ENCODE measurements around the gene NLRC3. TPM values are rescaled to one million over a fixed set of nuclear protein-coding genes. Genes with fewer than 3 reads are reported as not detected.

NLRC3 gene
- total RNA-seq, 1 experiment from 2014 or later = 0.26 TPM

- TF ChIP-seq AFF4 (CRISPR knock-in tag; IDR thresholded peaks at IDR 0.05; ENCODE audit: borderline replicate concordance) (no peak), IRF2 (CRISPR knock-in tag; IDR thresholded peaks at IDR 0.05; ENCODE audit: borderline replicate concordance, low read depth) (no peak), EMX1 (CRISPR knock-in tag; IDR thresholded peaks at IDR 0.05) (no peak), ZMAT4 (CRISPR knock-in tag; IDR thresholded peaks at IDR 0.05) (no peak), JAZF1 (CRISPR knock-in tag; IDR thresholded peaks at IDR 0.05) (no peak), ZSCAN18 (CRISPR knock-in tag; IDR thresholded peaks at IDR 0.05) (no peak)
These were observed 57.6 kb downstream of the NLRC3 start (continued) for GRCh38 chr16:3519581-3519980.

GRCh38 chr16:3518986-3519348 is 58.2 kb downstream of the NLRC3 start:
- H3K4me1 Mint-ChIP-seq = peaks cover 2% of the 10 kb centered on the region; the same call in 1 of the 2 replicates
- CTCF ChIA-PET = no interaction called here
- H3K27me3 Mint-ChIP-seq (ENCODE audit: low read depth) = no peaks in the 10 kb centered on the region
- no peak overlapping the region for H3K27ac Mint-ChIP-seq
- H3K9me3 Mint-ChIP-seq = no peaks in the 10 kb centered on the region
- H3K36me3 Mint-ChIP-seq = peaks cover 28% of the 10 kb centered on the region
- POLR2A ChIA-PET = no interaction called here
- TF ChIP-seq, protein P1, sequence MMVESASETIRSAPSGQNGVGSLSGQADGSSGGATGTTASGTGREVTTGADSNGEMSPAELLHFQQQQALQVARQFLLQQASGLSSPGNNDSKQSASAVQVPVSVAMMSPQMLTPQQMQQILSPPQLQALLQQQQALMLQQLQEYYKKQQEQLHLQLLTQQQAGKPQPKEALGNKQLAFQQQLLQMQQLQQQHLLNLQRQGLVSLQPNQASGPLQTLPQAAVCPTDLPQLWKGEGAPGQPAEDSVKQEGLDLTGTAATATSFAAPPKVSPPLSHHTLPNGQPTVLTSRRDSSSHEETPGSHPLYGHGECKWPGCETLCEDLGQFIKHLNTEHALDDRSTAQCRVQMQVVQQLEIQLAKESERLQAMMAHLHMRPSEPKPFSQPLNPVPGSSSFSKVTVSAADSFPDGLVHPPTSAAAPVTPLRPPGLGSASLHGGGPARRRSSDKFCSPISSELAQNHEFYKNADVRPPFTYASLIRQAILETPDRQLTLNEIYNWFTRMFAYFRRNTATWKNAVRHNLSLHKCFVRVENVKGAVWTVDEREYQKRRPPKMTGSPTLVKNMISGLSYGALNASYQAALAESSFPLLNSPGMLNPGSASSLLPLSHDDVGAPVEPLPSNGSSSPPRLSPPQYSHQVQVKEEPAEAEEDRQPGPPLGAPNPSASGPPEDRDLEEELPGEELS (CRISPR knock-in tag; IDR thresholded peaks at IDR 0.05) = no peak
- TF ChIP-seq, protein P2, sequence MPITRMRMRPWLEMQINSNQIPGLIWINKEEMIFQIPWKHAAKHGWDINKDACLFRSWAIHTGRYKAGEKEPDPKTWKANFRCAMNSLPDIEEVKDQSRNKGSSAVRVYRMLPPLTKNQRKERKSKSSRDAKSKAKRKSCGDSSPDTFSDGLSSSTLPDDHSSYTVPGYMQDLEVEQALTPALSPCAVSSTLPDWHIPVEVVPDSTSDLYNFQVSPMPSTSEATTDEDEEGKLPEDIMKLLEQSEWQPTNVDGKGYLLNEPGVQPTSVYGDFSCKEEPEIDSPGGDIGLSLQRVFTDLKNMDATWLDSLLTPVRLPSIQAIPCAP (CRISPR knock-in tag; IDR thresholded peaks at IDR 0.05) = no peak
- TF ChIP-seq GABPB1 (CRISPR knock-in tag; IDR thresholded peaks at IDR 0.05) = no peak
- no peak for TF ChIP-seq ZNF317 (CRISPR knock-in tag; IDR thresholded peaks at IDR 0.05; ENCODE audit: borderline replicate concordance, low read depth)
- TF ChIP-seq, protein P3, sequence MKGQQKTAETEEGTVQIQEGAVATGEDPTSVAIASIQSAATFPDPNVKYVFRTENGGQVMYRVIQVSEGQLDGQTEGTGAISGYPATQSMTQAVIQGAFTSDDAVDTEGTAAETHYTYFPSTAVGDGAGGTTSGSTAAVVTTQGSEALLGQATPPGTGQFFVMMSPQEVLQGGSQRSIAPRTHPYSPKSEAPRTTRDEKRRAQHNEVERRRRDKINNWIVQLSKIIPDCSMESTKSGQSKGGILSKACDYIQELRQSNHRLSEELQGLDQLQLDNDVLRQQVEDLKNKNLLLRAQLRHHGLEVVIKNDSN (CRISPR knock-in tag; IDR thresholded peaks at IDR 0.05) = no peak
- TF ChIP-seq ZNF512 (CRISPR knock-in tag; IDR thresholded peaks at IDR 0.05; ENCODE audit: borderline replicate concordance) = no peak
- TF ChIP-seq ZNF425 (CRISPR knock-in tag; conservative IDR thresholded peaks at IDR 0.05) = no peak
- no peak for TF ChIP-seq CREM (CRISPR knock-in tag; IDR thresholded peaks at IDR 0.05)
- no peak for TF ChIP-seq TEAD1 (CRISPR knock-in tag; IDR thresholded peaks at IDR 0.05)
- no peak overlapping the region for H3K4me3 Mint-ChIP-seq
- ATAC-seq (no peak), DNase-seq (ENCODE audit: low spot score) (no peak)
